ENCODE measurements around the gene C1QL3. TPM values are rescaled to one million over a fixed set of nuclear protein-coding genes. Genes with fewer than 3 reads are reported as not detected.

C1QL3 gene
- polyA plus RNA-seq, 3 donors = 0.30 TPM; not detected in 2

GRCh38 chr10:16472828-16473227, 48.9 kb downstream of the C1QL3 start:
- Histone ChIP-seq H3K27ac (ENCODE audit: low read depth in 1 of 2, low read length in 2 of 2) (no peak overlapping the region), H3K9ac (ENCODE audit: insufficient read depth, low read length, poor library complexity, severe bottlenecking) (no peak overlapping the region), H3K79me2 (ENCODE audit: insufficient read depth, low read length) (no peaks in the 10 kb centered on the region), H3K4me2 (replicated peaks; ENCODE audit: extremely low read depth, low read length, poor library complexity, severe bottlenecking) (no peak overlapping the region), H3K27me3 (ENCODE audit: control insufficient read depth in 2 of 2, insufficient read depth in 2 of 2, low read length in 2 of 2) (no peaks in the 10 kb centered on the region), H3K4me3 (replicated peaks in 1 of 3; ENCODE audit: low read depth in 2 of 3, low read length in 3 of 3) (no peak overlapping the region), H3K9me3 (replicated peaks in 1 of 2; ENCODE audit: control insufficient read depth in 1 of 2, insufficient read depth in 1 of 2, low read length in 2 of 2) (no peaks in the 10 kb centered on the region), H3K36me3 (replicated peaks in 1 of 2; ENCODE audit: control insufficient read depth in 1 of 2, insufficient read depth in 2 of 2, low read length in 2 of 2) (no peaks in the 10 kb centered on the region), H4K20me1 (ENCODE audit: insufficient read depth, low read length) (no peaks in the 10 kb centered on the region), H2AFZ (ENCODE audit: insufficient read depth, low read depth, low read length, poor library complexity, severe bottlenecking) (no peak overlapping the region), H3K4me1 (ENCODE audit: control insufficient read depth in 1 of 2, insufficient read depth in 2 of 2, low read length in 2 of 2) (peaks cover 5 to 8% of the 10 kb centered on the region in 2 donors)
- Mint-ChIP-seq H3K9me3 (no peaks in the 10 kb centered on the region), H3K27me3 (ENCODE audit: low read depth in 3 of 3) (peaks cover 0 to 2% (median 0%) of the 10 kb centered on the region in 3 donors), H3K36me3 (peaks cover 11 to 15% of the 10 kb centered on the region in 2 donors), H3K4me1 (peaks cover 10% of the 10 kb centered on the region), H3K27ac (no peak overlapping the region), H3K4me3 (no peak overlapping the region)
- intact Hi-C loops (cut with micrococcal nuclease) = no loop called here
- DNase-seq = no peak
- no peak for TF ChIP-seq CTCF (IDR thresholded peaks at IDR 0.05)
- no CpG with 5 or more reads among the region's 3 CpGs for WGBS (ENCODE audit: insufficient coverage)

GRCh38 chr10:16470747-16471146, 50.9 kb downstream of the C1QL3 start:
- Mint-ChIP-seq H3K36me3 (peaks cover 11 to 15% of the 10 kb centered on the region in 2 donors), H3K27ac (peak overlapping the region in 5 of 7 donors; percentile 4 to 55 (median 36)), H3K27me3 (ENCODE audit: low read depth in 3 of 3) (peaks cover 0 to 2% (median 2%) of the 10 kb centered on the region in 3 donors), H3K9me3 (no peaks in the 10 kb centered on the region), H3K4me3 (peak overlapping the region in 1 of 2 donors; percentile 22), H3K4me1 (peaks cover 10% of the 10 kb centered on the region)
- no peak for TF ChIP-seq CTCF (IDR thresholded peaks at IDR 0.05)
- Histone ChIP-seq H3K4me2 (replicated peaks; ENCODE audit: extremely low read depth, low read length, poor library complexity, severe bottlenecking) (no peak overlapping the region), H3K27me3 (ENCODE audit: control insufficient read depth in 2 of 2, insufficient read depth in 2 of 2, low read length in 2 of 2) (no peaks in the 10 kb centered on the region), H3K27ac (ENCODE audit: low read depth in 1 of 2, low read length in 2 of 2) (no peak overlapping the region), H2AFZ (ENCODE audit: insufficient read depth, low read depth, low read length, poor library complexity, severe bottlenecking) (no peak overlapping the region), H3K9ac (ENCODE audit: insufficient read depth, low read length, poor library complexity, severe bottlenecking) (no peak overlapping the region), H3K36me3 (replicated peaks in 1 of 2; ENCODE audit: control insufficient read depth in 1 of 2, insufficient read depth in 2 of 2, low read length in 2 of 2) (no peaks in the 10 kb centered on the region), H3K4me1 (ENCODE audit: control insufficient read depth in 1 of 2, insufficient read depth in 2 of 2, low read length in 2 of 2) (peaks cover 5 to 8% of the 10 kb centered on the region in 2 donors), H3K4me3 (replicated peaks in 1 of 3; ENCODE audit: low read depth in 2 of 3, low read length in 3 of 3) (no peak overlapping the region), H3K9me3 (replicated peaks in 1 of 2; ENCODE audit: control insufficient read depth in 1 of 2, insufficient read depth in 1 of 2, low read length in 2 of 2) (no peaks in the 10 kb centered on the region), H4K20me1 (ENCODE audit: insufficient read depth, low read length) (no peaks in the 10 kb centered on the region), H3K79me2 (ENCODE audit: insufficient read depth, low read length) (no peaks in the 10 kb centered on the region)
- intact Hi-C loops (cut with micrococcal nuclease) = no loop called here
- 0% methylated on average over 3 of the region's 5 CpGs for WGBS (ENCODE audit: insufficient coverage)
- peak; percentile 6 to 41 (median 14) for DNase-seq
